Calu3 (cell line): ENCODE results near the gene DOCK9. TPM values are rescaled to one million over a fixed set of nuclear protein-coding genes. Genes with fewer than 3 reads are reported as not detected.

Experiments used
- BruUV-seq: library from RNA; stranded (reverse); fragments of 400-500 nt; replicated peaks from 2 replicates; lab custom pipeline; 2021; lab: Mats Ljungman, UMichigan
- CTCF ChIA-PET: fragments of 300-600 bp; sonication (Branson Sonifier 250); formaldehyde crosslinking; loops from one replicate; lab custom pipeline; 2022; ENCODE audit warnings: antibody characterized with exemption; lab: Charles Lee
- DNase-seq: peaks from one replicate; pipeline ENCODE4 v3.0.0; 2022
- H3K27ac Mint-ChIP-seq: one replicate; pipeline ENCODE4 v1.8.0; 2022; ENCODE audit warnings: mixed read lengths; ENCODE audit not compliant: unreplicated experiment
- H3K27me3 Mint-ChIP-seq: one replicate; pipeline ENCODE4 v1.8.0; 2022; ENCODE audit warnings: mixed read lengths; ENCODE audit not compliant: unreplicated experiment
- H3K36me3 Mint-ChIP-seq: one replicate; pipeline ENCODE4 v1.8.0; 2022; ENCODE audit warnings: mild to moderate bottlenecking, moderate library complexity, mixed read lengths; ENCODE audit not compliant: insufficient read depth, unreplicated experiment
- H3K4me1 Mint-ChIP-seq: one replicate; pipeline ENCODE4 v1.8.0; 2022; ENCODE audit warnings: mild to moderate bottlenecking, low read depth, mixed read lengths; ENCODE audit not compliant: unreplicated experiment
- H3K4me3 Mint-ChIP-seq: one replicate; pipeline ENCODE4 v1.8.0; 2022; ENCODE audit warnings: mild to moderate bottlenecking, low read depth, moderate library complexity, mixed read lengths; ENCODE audit not compliant: unreplicated experiment
- H3K9me3 Mint-ChIP-seq: one replicate; pipeline ENCODE4 v1.8.0; 2022; ENCODE audit warnings: low read depth, mixed read lengths; ENCODE audit not compliant: unreplicated experiment
- CTCF ChIP-seq: fragments of 200-600 bp; IDR thresholded peaks from one replicate; pipeline ENCODE4 v1.8.0; 2022; ENCODE audit warnings: antibody characterized with exemption; ENCODE audit not compliant: unreplicated experiment
- intact Hi-C: fragments of 100-400 bp; cut with micrococcal nuclease; formaldehyde crosslinking; loops from one replicate; pipeline ENCODE4 v1.10.0; 2022; ENCODE audit not compliant: unreplicated experiment
- total RNA-seq: library from RNA; stranded (reverse); gene quantifications from 2 replicates; pipeline ENCODE4 v1.2.3, GENCODE V29; 2022

DOCK9 gene
- total RNA-seq, 1 experiment from 2014 or later = 26.2 TPM

DNA sequence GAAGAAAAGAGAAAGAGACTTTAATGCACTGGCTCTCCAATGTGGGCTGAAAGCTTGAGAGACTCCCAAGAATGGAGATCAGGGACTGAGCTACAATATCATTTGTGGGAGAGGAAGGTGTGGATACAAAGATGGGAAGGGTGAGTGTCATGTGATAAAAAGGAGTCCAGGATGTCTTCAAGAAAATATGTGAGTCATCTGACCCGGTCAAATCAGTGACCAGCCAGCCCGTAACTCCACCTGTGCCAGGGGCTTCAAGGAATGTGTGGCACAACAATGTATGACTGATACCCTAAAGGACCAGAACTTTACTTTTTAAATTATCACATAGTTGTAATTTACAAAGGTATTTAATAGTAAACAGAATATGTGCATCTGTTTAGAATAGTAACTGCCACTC, 97.2 kb downstream of the DOCK9 start:
- no peaks in the 10 kb centered on the region for H3K27me3 Mint-ChIP-seq
- H3K4me3 Mint-ChIP-seq = no peak overlapping the region
- TF ChIP-seq CTCF = no peak
- CTCF ChIA-PET = no interaction called here
- no peaks in the 10 kb centered on the region for H3K4me1 Mint-ChIP-seq
- intact Hi-C loops = no loop called here
- no peaks in the 10 kb centered on the region for H3K9me3 Mint-ChIP-seq
- no peak overlapping the region for H3K27ac Mint-ChIP-seq
- H3K36me3 Mint-ChIP-seq = no peaks in the 10 kb centered on the region
- no TSS peak for BruUV-seq
- no peak for DNase-seq

DNA sequence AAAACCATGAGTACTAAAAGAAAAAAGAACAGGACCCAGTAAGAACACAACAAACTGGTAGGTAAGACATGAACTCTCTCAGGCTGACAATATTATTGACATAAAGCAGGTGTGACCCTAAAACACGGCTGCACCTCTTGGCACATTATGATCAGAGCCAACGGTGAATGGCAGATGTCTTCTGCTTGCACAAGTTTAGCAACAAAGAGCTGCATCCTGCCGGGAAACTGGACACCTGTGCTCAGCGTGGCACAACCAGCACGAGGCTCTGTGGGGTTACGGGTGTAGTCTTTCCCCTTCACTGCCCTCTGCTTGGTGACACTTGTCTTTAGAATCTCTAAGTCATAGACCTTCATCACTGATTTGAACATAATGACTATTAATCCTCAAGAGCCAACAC, 97.9 kb downstream of the DOCK9 start:
- H3K36me3 Mint-ChIP-seq = peaks cover 5% of the 10 kb centered on the region

GRCh38 chr13:98879127-98879520, 98.7 kb downstream of the DOCK9 start:
- Mint-ChIP-seq H3K4me1 (no peaks in the 10 kb centered on the region), H3K9me3 (no peaks in the 10 kb centered on the region), H3K27me3 (no peaks in the 10 kb centered on the region), H3K4me3 (no peak overlapping the region), H3K27ac (no peak overlapping the region), H3K36me3 (peaks cover 10% of the 10 kb centered on the region)
- intact Hi-C loops = no loop called here
- no peak for DNase-seq
- BruUV-seq = no TSS peak
- no peak for TF ChIP-seq CTCF
- CTCF ChIA-PET = no interaction called here

More for the DNA sequence above, 97.9 kb downstream of the DOCK9 start:
- BruUV-seq = no TSS peak
- Mint-ChIP-seq H3K4me3 (no peak overlapping the region), H3K27ac (no peak overlapping the region), H3K9me3 (no peaks in the 10 kb centered on the region), H3K27me3 (no peaks in the 10 kb centered on the region), H3K4me1 (no peaks in the 10 kb centered on the region)
- intact Hi-C loops = no loop called here
- CTCF ChIA-PET = no interaction called here
- no peak for DNase-seq
- no peak for TF ChIP-seq CTCF

DNA sequence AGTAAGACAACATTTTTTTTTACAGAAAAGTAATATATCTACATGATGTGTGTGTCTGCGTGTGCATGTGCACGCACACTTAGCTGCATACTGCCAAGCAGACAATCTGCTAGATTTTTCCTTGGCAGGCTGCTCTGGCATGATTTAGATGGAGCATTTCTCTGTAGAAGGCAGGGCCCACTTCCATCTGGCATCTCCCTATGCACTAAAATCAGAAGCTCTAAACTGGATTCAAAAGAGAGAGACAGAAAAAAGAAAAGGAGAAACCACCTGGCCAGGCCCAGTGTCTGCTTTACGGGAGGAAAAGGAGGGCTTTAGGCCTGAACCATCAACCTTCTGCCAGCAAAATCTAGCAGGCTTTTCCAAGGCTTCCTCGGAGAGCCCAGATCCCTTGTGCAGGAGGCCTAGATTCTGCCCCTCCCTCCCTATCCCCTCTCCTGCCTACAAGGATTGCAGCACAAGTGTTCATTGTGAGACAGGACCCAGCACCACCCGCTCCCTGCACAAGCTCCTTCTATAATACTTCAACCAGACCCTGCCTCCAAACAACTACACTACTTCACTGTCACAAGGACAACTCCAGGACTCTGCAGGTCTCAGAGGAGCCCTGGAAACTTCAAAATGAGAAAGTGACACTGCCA, 99.3 kb downstream of the DOCK9 start:
- H3K4me1 Mint-ChIP-seq = no peaks in the 10 kb centered on the region

More for the DNA sequence above, 99.3 kb downstream of the DOCK9 start:
- intact Hi-C loops = no loop called here
- no peak for DNase-seq
- CTCF ChIA-PET = no interaction called here
- no TSS peak for BruUV-seq
- Mint-ChIP-seq H3K27me3 (no peaks in the 10 kb centered on the region), H3K36me3 (peaks cover 10% of the 10 kb centered on the region), H3K4me3 (no peak overlapping the region), H3K27ac (no peak overlapping the region), H3K9me3 (no peaks in the 10 kb centered on the region)
- TF ChIP-seq CTCF = no peak
